ENCODE results near the gene UBLCP1. TPM values are rescaled to one million over a fixed set of nuclear protein-coding genes. Genes with fewer than 3 reads are reported as not detected.

UBLCP1 gene
- total and polyA plus RNA-seq, 2 experiments from 2014 or later = 19.3 to 28.9 TPM

DNA sequence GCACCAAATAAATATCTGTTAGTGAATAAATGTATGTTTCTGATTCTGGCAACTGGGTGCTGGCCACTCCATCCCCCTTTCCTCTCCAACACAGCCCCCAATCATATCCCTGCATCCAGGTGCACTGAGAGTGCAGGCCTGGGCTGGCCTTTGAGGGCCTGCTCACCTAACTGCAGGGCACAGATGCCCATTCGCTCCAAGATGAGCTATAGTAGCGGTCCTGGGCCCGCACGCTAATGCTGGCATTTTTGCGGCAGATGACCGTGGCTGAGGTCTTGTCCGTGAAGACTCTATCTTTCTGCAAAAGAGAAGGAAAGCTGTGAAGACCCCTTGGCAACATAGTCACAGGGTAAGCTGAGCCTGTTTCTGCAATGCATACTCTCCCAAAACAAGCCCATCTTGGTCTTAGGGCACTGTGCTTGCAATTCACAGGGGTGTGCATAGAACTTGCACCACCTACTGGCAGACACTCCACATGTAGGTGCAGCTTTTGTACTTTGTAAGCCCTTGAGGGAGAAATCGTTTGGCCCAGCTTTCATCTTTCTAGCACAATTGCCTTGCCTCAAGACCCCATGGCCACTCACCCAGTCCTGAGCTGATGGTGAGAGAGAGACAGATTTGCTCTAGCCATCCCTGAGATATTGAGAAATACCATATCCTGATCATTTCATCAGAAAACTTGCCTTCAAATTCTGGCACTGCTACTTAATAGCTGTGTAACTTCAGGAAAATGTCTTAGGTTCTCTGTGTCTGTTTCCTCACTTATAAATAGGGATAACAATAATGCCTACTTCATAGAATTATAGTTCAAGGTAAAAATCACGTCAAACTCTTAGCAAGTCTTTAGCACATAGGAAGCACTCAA lies 53.7 kb downstream of the UBLCP1 start:
- Histone ChIP-seq H4K20me1 (ENCODE audit: insufficient read depth, poor library complexity, severe bottlenecking) (no peaks in the 10 kb centered on the region), H3K9me3 (ENCODE audit: low read depth) (no peaks in the 10 kb centered on the region), H3K36me3 (replicated peaks; ENCODE audit: insufficient read depth, low read depth) (no peaks in the 10 kb centered on the region), H3K79me2 (no peaks in the 10 kb centered on the region), H2AFZ (no peak overlapping the region), H3K4me3 (no peak overlapping the region), H3K27ac (no peak overlapping the region), H3K9me2 (replicated peaks; ENCODE audit: insufficient read depth) (no peaks in the 10 kb centered on the region), H3K4me1 (ENCODE audit: insufficient read depth) (no peaks in the 10 kb centered on the region), H3K27me3 (no peaks in the 10 kb centered on the region), H3K4me2 (no peak overlapping the region)
- WGBS (ENCODE audit: low lambda C conversion rate, missing lambda C conversion rate) = 79% methylated on average over 9 of the region's 9 CpGs
- no peak for TF ChIP-seq EZH2 (IDR thresholded peaks at IDR 0.05; ENCODE audit: borderline replicate concordance)
- no peak for TF ChIP-seq EZH2phosphoT487 (IDR thresholded peaks at IDR 0.05; ENCODE audit: low read depth, severe bottlenecking, unreplicated experiment)
- TF ChIP-seq, protein P1, sequence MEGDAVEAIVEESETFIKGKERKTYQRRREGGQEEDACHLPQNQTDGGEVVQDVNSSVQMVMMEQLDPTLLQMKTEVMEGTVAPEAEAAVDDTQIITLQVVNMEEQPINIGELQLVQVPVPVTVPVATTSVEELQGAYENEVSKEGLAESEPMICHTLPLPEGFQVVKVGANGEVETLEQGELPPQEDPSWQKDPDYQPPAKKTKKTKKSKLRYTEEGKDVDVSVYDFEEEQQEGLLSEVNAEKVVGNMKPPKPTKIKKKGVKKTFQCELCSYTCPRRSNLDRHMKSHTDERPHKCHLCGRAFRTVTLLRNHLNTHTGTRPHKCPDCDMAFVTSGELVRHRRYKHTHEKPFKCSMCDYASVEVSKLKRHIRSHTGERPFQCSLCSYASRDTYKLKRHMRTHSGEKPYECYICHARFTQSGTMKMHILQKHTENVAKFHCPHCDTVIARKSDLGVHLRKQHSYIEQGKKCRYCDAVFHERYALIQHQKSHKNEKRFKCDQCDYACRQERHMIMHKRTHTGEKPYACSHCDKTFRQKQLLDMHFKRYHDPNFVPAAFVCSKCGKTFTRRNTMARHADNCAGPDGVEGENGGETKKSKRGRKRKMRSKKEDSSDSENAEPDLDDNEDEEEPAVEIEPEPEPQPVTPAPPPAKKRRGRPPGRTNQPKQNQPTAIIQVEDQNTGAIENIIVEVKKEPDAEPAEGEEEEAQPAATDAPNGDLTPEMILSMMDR (IDR thresholded peaks at IDR 0.05; ENCODE audit: poor library complexity) = peak; percentile 63
- peak; percentile 68 for DNase-seq (ENCODE audit: low spot score)

DNA sequence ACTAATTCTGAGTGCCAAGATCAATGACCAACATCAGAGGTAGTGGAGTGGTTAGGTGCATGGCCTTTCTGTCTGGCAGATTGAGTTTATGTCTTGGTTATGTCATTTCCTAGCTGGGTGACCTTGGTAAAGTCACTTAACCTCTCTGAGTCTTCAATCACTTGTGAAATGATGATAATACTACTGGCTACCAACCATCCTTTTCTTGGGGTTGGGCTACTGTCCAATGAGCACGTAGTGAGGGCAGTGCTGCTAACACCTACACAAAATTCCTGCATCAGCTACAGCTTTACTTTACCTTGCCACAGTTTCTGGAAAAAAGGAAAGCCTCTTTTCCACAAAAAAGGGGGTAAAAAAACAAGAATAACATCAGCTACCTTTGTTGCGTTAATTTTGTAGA lies 54.8 kb downstream of the UBLCP1 start:
- DNase-seq (ENCODE audit: low spot score) = no peak
- Histone ChIP-seq H3K79me2 (no peaks in the 10 kb centered on the region), H3K36me3 (replicated peaks; ENCODE audit: insufficient read depth, low read depth) (no peaks in the 10 kb centered on the region), H3K27ac (no peak overlapping the region), H3K9me3 (ENCODE audit: low read depth) (no peaks in the 10 kb centered on the region), H2AFZ (no peak overlapping the region), H4K20me1 (ENCODE audit: insufficient read depth, poor library complexity, severe bottlenecking) (no peaks in the 10 kb centered on the region), H3K4me2 (no peak overlapping the region), H3K27me3 (no peaks in the 10 kb centered on the region), H3K9me2 (replicated peaks; ENCODE audit: insufficient read depth) (no peaks in the 10 kb centered on the region), H3K4me3 (no peak overlapping the region), H3K4me1 (ENCODE audit: insufficient read depth) (no peaks in the 10 kb centered on the region)
- no peak for TF ChIP-seq EZH2 (IDR thresholded peaks at IDR 0.05; ENCODE audit: borderline replicate concordance)
- TF ChIP-seq EZH2phosphoT487 (IDR thresholded peaks at IDR 0.05; ENCODE audit: low read depth, severe bottlenecking, unreplicated experiment) = no peak
- TF ChIP-seq, protein P1 (IDR thresholded peaks at IDR 0.05; ENCODE audit: poor library complexity) = no peak
- 73% methylated on average over 2 of the region's 2 CpGs for whole genome bisulfite sequencing (ENCODE audit: low lambda C conversion rate, missing lambda C conversion rate)

DNA sequence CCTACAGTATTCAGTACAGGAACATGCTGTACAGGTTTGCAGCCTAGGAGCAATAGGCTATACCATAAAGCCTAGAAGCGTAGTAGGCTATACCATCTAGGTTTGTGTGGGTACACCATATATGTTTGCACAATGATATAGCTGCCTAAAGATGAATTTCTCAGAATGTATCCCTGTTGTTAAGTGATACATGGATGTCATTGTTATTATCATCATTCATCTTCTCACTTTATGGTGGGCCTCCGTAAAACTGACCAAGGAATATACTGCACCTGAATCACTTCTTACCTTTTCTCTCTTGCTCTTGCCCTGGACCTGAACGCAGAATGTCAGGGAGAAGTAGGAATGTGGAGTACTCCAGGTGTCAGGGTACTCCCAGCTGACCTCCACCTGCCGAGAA lies 55.4 kb downstream of the UBLCP1 start:
- no peak overlapping the region for H3K4me3 ChIP-seq
- no peaks in the 10 kb centered on the region for H3K27me3 ChIP-seq
- no peaks in the 10 kb centered on the region for H3K9me3 ChIP-seq (ENCODE audit: low read depth)
- H4K20me1 ChIP-seq (ENCODE audit: insufficient read depth, poor library complexity, severe bottlenecking) = no peaks in the 10 kb centered on the region
- DNase-seq (ENCODE audit: low spot score) = no peak
- no peak overlapping the region for H2AFZ ChIP-seq
- no peaks in the 10 kb centered on the region for H3K36me3 ChIP-seq (replicated peaks; ENCODE audit: insufficient read depth, low read depth)
- no peaks in the 10 kb centered on the region for H3K79me2 ChIP-seq
- no peaks in the 10 kb centered on the region for H3K9me2 ChIP-seq (replicated peaks; ENCODE audit: insufficient read depth)
- TF ChIP-seq, protein P1 (IDR thresholded peaks at IDR 0.05; ENCODE audit: poor library complexity) = no peak
- TF ChIP-seq EZH2 (IDR thresholded peaks at IDR 0.05; ENCODE audit: borderline replicate concordance) (no peak), EZH2phosphoT487 (IDR thresholded peaks at IDR 0.05; ENCODE audit: low read depth, severe bottlenecking, unreplicated experiment) (no peak)
- H3K27ac ChIP-seq = no peak overlapping the region
- WGBS (ENCODE audit: low lambda C conversion rate, missing lambda C conversion rate) = 83% methylated on average over 4 of the region's 4 CpGs
- no peaks in the 10 kb centered on the region for H3K4me1 ChIP-seq (ENCODE audit: insufficient read depth)
- no peak overlapping the region for H3K4me2 ChIP-seq

Data from hepatocyte (in vitro differentiated cells).